ENCODE results near the gene CD44. TPM values are rescaled to one million over a fixed set of nuclear protein-coding genes. Genes with fewer than 3 reads are reported as not detected.

The CD44 gene
- polyA plus RNA-seq, 1 of the 3 experiments (the other 2 are of a cell fraction), result 457 TPM

- TF ChIP-seq RCOR1 (IDR thresholded peaks at IDR 0.05; ENCODE audit: low read length) (no peak), GATA2 (CRISPR knock-in tag; IDR thresholded peaks at IDR 0.05) (no peak), YY1 (IDR thresholded peaks at IDR 0.05; ENCODE audit: low read depth) (no peak), TCF12 (IDR thresholded peaks at IDR 0.05) (peak; percentile 78), ELF1 (IDR thresholded peaks at IDR 0.05) (no peak), CHD2 (IDR thresholded peaks at IDR 0.05; ENCODE audit: low read length, partially characterized antibody) (no peak)
- TF ChIP-seq, protein P1, sequence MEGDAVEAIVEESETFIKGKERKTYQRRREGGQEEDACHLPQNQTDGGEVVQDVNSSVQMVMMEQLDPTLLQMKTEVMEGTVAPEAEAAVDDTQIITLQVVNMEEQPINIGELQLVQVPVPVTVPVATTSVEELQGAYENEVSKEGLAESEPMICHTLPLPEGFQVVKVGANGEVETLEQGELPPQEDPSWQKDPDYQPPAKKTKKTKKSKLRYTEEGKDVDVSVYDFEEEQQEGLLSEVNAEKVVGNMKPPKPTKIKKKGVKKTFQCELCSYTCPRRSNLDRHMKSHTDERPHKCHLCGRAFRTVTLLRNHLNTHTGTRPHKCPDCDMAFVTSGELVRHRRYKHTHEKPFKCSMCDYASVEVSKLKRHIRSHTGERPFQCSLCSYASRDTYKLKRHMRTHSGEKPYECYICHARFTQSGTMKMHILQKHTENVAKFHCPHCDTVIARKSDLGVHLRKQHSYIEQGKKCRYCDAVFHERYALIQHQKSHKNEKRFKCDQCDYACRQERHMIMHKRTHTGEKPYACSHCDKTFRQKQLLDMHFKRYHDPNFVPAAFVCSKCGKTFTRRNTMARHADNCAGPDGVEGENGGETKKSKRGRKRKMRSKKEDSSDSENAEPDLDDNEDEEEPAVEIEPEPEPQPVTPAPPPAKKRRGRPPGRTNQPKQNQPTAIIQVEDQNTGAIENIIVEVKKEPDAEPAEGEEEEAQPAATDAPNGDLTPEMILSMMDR (IDR thresholded peaks at IDR 0.05), result no peak
- TF ChIP-seq, protein P2, sequence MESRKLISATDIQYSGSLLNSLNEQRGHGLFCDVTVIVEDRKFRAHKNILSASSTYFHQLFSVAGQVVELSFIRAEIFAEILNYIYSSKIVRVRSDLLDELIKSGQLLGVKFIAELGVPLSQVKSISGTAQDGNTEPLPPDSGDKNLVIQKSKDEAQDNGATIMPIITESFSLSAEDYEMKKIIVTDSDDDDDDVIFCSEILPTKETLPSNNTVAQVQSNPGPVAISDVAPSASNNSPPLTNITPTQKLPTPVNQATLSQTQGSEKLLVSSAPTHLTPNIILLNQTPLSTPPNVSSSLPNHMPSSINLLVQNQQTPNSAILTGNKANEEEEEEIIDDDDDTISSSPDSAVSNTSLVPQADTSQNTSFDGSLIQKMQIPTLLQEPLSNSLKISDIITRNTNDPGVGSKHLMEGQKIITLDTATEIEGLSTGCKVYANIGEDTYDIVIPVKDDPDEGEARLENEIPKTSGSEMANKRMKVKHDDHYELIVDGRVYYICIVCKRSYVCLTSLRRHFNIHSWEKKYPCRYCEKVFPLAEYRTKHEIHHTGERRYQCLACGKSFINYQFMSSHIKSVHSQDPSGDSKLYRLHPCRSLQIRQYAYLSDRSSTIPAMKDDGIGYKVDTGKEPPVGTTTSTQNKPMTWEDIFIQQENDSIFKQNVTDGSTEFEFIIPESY (IDR thresholded peaks at IDR 0.05; ENCODE audit: borderline replicate concordance, low read depth), result 0 out of 2 replicates have a peak, but pooled peaks have one; percentile 19
Measured at GRCh38 chr11:35165423-35166368, 26.7 kb downstream of the CD44 start (continued).

DNA sequence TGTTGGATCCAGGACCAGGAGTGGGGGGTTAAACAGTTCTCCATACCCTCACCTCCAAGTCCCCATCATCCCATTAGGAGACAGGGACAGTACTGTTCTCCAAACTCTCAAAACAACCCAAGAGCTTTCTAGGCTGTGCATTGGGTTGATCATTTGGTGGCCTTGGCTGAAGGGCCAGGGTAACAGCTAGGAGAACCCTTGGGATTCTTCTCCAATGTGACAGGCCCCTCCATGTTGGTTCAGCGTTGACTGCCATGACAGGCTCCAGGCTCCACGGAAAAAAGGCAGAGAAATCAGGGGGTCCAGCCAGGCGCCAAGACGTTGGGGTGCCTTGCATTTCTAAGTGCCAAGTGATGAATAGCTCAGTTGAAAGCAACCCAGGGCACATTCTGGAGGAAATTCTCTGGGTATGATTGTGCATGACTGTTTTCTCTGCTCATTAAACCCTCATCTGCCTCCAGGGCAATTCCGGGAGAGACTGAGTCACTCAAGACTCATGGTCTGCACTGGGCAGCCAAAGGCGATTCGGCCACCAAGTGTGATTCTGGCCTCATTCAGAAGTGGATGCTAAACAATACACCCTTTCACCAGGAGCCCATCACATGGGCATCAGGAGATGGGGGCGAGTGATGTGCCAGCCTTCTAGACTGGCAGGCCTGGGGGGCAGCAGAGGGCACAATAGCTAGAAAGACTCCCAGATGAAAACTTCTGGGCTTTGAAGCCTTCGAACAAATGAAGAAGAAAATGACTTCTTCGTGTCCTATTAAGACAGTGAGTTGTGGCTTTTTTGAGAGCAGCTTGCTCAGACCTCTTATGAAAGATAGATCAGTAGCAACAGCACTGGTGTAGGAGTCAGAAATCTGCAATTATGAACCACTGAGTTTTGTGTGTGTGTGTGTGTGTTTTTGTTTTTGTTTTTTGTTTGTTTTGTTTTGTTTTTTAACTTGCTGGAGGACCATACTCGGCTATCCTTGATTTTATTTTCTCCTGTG is 27.7 kb downstream of the CD44 start:
- Histone ChIP-seq H3F3A (replicated peaks; ENCODE audit: insufficient read depth) (peaks cover 63% of the 10 kb centered on the region), H4K20me1 (ENCODE audit: insufficient read depth) (no peaks in the 10 kb centered on the region), H3K9me2 (no peaks in the 10 kb centered on the region), H3K27ac (ENCODE audit: low read depth in 2 of 2, low read length in 1 of 2) (peak overlapping the region; percentile 58 to 96; a peak in 3 of 4 replicates), H3K79me2 (ENCODE audit: insufficient read depth) (peaks cover 96% of the 10 kb centered on the region), H3K9me3 (no peaks in the 10 kb centered on the region), H3K36me3 (replicated peaks in 1 of 2; ENCODE audit: control insufficient read depth in 1 of 2, insufficient read depth in 2 of 2, low read length in 1 of 2) (peaks cover 0 to 29% of the 10 kb centered on the region in 2 experiments), H3K4me2 (peak overlapping the region; percentile 72), H3K4me3 (ENCODE audit: low read depth in 2 of 2, low read length in 1 of 2) (no peak overlapping the region; a peak in 1 of 4 replicates), H2AFZ (ENCODE audit: low read depth) (no peak overlapping the region), H3K4me1 (ENCODE audit: control insufficient read depth in 1 of 2, insufficient read depth in 2 of 2, low read depth in 1 of 2, low read length in 1 of 2) (peaks cover 9 to 62% of the 10 kb centered on the region in 2 experiments), H3K27me3 (ENCODE audit: insufficient read depth) (no peaks in the 10 kb centered on the region), H3K9ac (peak overlapping the region; percentile 65)
- WGBS (ENCODE audit: low lambda C conversion rate), result 13% methylated on average over 9 of the region's 11 CpGs
- POLR2A ChIA-PET, result no interaction called here
- CTCF ChIA-PET, result interaction anchor here (1.0 kb wide), 1 partner anchor 169 kb away, joined by 3 read pairs; no protein-coding TSS in a partner anchor
- DNase-seq, result no peak
- no peak for TF ChIP-seq FOXJ3 (CRISPR knock-in tag; IDR thresholded peaks at IDR 0.05)
- TF ChIP-seq, protein P3, sequence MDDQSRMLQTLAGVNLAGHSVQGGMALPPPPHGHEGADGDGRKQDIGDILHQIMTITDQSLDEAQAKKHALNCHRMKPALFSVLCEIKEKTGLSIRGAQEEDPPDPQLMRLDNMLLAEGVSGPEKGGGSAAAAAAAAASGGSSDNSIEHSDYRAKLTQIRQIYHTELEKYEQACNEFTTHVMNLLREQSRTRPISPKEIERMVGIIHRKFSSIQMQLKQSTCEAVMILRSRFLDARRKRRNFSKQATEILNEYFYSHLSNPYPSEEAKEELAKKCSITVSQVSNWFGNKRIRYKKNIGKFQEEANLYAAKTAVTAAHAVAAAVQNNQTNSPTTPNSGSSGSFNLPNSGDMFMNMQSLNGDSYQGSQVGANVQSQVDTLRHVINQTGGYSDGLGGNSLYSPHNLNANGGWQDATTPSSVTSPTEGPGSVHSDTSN (IDR thresholded peaks at IDR 0.05), result peak; percentile 94
- TF ChIP-seq, protein P2 (IDR thresholded peaks at IDR 0.05; ENCODE audit: borderline replicate concordance, low read depth), result peak; percentile 72; the same call in 1 of the 2 replicates
- TF ChIP-seq JUND (IDR thresholded peaks at IDR 0.05), result peak; percentile 98
- peak; percentile 6 to 100; a peak in 2 of 4 replicates for TF ChIP-seq EP300 (IDR thresholded peaks at IDR 0.05; ENCODE audit: borderline replicate concordance in 1 of 2, low read depth in 1 of 2, low read length in 1 of 2)
- TF ChIP-seq USF1 (IDR thresholded peaks at IDR 0.05; ENCODE audit: borderline replicate concordance, low read depth), result peak; percentile 62
- TF ChIP-seq, protein P1 (IDR thresholded peaks at IDR 0.05), result peak; percentile 34
- no peak for TF ChIP-seq GABPA (IDR thresholded peaks at IDR 0.05; ENCODE audit: low read depth)
- peak; percentile 90 for TF ChIP-seq MAX (IDR thresholded peaks at IDR 0.05; ENCODE audit: low read depth)
- peak; percentile 42 for TF ChIP-seq YY1 (IDR thresholded peaks at IDR 0.05; ENCODE audit: low read depth)
- TF ChIP-seq NFIC (IDR thresholded peaks at IDR 0.05; ENCODE audit: borderline replicate concordance), result peak; percentile 91
